ENCODE results near the gene LGALS4.

- TF ChIP-seq MXI1 (IDR thresholded peaks at IDR 0.05; ENCODE audit: low read depth, low read length) (no peak), TEAD4 (IDR thresholded peaks at IDR 0.05; ENCODE audit: borderline replicate concordance, insufficient read depth) (no peak), SMC3 (IDR thresholded peaks at IDR 0.05; ENCODE audit: low read depth, low read length) (no peak), CTCF (IDR thresholded peaks at IDR 0.05) (no peak), EP300 (IDR thresholded peaks at IDR 0.05; ENCODE audit: borderline replicate concordance in 1 of 2, low read depth in 1 of 2, low read length in 1 of 2) (no peak), ELF1 (IDR thresholded peaks at IDR 0.05) (no peak), POLR2AphosphoS5 (IDR thresholded peaks at IDR 0.05; ENCODE audit: low read depth, low read length) (no peak), ZBTB33 (IDR thresholded peaks at IDR 0.05; ENCODE audit: borderline replicate concordance, low read depth) (no peak), RCOR1 (IDR thresholded peaks at IDR 0.05; ENCODE audit: low read length) (no peak), REST (IDR thresholded peaks at IDR 0.05; ENCODE audit: low read depth, low read length) (no peak), TAF1 (IDR thresholded peaks at IDR 0.05; ENCODE audit: borderline replicate concordance, low read depth, low read length) (no peak)
Measured at GRCh38 chr19:38774181-38774950, 38.4 kb downstream of the LGALS4 start.
